Measurements from ENCODE around the gene KRTAP10-1.

KRTAP10-1 gene

DNA sequence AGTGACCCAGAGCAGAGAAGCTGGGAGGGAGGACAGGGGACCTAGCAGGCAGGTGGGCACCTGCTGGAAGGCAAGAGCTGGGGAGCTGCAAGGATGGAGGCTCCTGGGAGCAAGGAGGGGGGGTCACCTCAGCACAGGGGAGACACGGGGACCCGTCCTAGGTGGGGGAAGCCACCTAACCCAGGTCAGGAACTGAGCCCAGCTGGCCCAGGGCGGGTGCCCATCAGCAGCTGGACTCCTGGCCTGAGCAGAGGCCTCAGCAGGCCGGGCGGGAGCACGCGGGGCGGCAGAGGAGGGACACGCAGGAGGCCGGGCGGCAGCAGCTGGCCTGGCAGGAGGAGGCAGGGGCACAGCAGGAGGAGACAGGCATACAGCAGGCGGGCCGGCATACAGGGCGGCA lies 949 bp downstream of the KRTAP10-1 start:
- no peak overlapping the region for H3K4me3 ChIP-seq (ENCODE audit: low read depth, low read length)
- TF ChIP-seq CTCF (IDR thresholded peaks at IDR 0.05; ENCODE audit: low read depth, low read length), result no peak

GRCh38 chr21:44537930-44538911 lies 1.8 kb downstream of the KRTAP10-1 start:
- no peak for TF ChIP-seq CTCF (IDR thresholded peaks at IDR 0.05; ENCODE audit: low read depth, low read length)
- H3K4me3 ChIP-seq (ENCODE audit: low read depth, low read length), result no peak overlapping the region

GRCh38 chr21:44535963-44536362 lies 4.0 kb downstream of the KRTAP10-1 start:
- no peak overlapping the region for H3K4me3 ChIP-seq (ENCODE audit: low read depth, low read length)
- no peak for TF ChIP-seq CTCF (IDR thresholded peaks at IDR 0.05; ENCODE audit: low read depth, low read length)

- TF ChIP-seq CTCF (IDR thresholded peaks at IDR 0.05; ENCODE audit: low read depth, low read length), result no peak
- no peak overlapping the region for H3K4me3 ChIP-seq (ENCODE audit: low read depth, low read length)
Observed at GRCh38 chr21:44534688-44535087, 5.3 kb downstream of the KRTAP10-1 start.

DNA sequence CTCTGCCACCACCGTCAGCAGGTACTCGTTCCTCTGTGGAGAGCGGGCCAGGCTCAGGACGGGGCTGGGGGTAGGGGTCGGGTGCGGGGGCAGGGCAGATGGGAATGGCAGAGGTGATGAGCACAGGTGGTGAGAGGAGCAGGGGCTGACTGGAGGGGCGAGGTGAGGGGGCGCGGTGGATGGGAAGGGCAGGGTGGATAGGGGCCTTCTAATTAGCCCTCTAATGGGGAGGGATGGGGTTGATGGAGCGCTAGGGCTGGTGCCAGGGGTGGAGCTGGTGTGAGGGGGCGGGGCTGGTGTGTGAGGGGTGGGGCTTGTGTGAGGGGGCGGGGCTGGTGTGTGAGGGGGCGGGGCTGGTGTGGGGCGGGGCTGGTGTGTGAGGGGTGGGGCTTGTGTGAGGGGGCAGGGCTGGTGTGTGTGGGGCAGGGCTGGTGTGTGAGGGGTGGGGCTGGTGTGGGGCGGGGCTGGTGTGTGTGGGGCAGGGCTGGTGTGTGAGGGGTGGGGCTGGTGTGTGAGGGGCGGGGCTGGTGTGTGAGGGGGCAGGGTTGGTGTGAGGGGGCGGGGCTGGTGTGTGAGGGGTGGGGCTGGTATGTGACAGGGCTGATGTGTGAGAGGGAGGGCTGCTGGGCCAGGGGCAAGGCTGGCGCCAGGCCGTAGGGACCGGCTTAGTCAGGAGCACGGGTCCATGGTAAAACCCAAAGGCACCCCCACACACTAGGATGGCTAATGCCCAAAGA lies 5.9 kb downstream of the KRTAP10-1 start:
- no peak overlapping the region for H3K4me3 ChIP-seq (ENCODE audit: low read depth, low read length)
- no peak for TF ChIP-seq CTCF (IDR thresholded peaks at IDR 0.05; ENCODE audit: low read depth, low read length)

DNA sequence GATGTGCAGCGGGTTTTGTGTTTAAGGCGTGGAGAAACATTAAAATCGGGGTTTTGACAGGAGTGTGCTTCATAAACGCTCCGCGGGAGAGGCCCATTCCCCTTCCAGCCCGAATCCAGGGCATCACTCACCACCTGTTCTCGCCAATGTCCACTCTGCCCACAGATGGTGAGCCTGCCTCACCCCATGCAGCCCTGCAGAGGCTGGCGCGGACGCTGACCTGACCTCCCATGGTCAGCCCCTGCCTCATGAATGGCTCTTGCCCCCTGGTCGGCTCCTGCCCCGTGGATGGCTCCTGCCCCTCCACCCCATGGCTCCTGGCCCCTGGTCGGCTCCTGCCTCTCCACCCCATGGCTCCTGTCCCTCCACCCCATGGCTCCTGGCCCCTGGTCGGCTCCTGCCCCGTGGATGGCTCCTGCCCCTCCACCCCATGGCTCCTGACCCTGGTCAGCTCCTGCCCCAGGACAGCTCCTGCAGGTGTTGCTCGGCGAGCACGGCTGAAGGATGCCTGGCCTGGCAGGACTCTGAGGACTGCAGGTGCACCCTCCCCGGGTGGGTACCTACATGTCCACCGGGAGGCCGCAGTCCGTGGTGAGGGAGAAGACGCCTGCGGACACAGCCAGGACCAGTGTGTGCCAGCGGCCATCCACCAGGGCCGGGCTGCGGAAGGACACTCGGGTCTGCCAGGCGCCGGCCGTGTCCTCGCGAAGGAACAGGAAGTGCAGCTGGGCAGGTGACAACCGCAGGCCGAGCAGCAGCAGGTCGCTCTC lies 6.7 kb downstream of the KRTAP10-1 start:
- TF ChIP-seq CTCF (IDR thresholded peaks at IDR 0.05; ENCODE audit: low read depth, low read length), result no peak
- no peak overlapping the region for H3K4me3 ChIP-seq (ENCODE audit: low read depth, low read length)

Measured in WI38 (cell line).